Type B pancreatic cell (in vitro differentiated cells): ENCODE results near the gene NDUFS6. TPM values are rescaled to one million over a fixed set of nuclear protein-coding genes. Genes with fewer than 3 reads are reported as not detected.

Experiments
- DNase-seq: peaks from one replicate; pipeline ENCODE4 v3.0.0; 2021; ENCODE audit warnings: mixed read lengths; ENCODE audit not compliant: unreplicated experiment; ENCODE audit errors: extremely low spot score
- H3K27ac Mint-ChIP-seq: 2 replicates; pipeline ENCODE4 v1.8.0; 2021; ENCODE audit warnings: mild to moderate bottlenecking, mixed read lengths
- H3K27me3 Mint-ChIP-seq: 2 replicates; pipeline ENCODE4 v1.8.0; 2021; ENCODE audit warnings: mixed read lengths
- H3K36me3 Mint-ChIP-seq: 2 replicates; pipeline ENCODE4 v1.8.0; 2021; ENCODE audit warnings: mixed read lengths
- H3K4me1 Mint-ChIP-seq: one replicate; pipeline ENCODE4 v1.8.0; 2021; ENCODE audit warnings: mixed read lengths; ENCODE audit not compliant: unreplicated experiment
- H3K4me3 Mint-ChIP-seq: 2 replicates; pipeline ENCODE4 v1.8.0; 2021; ENCODE audit warnings: mild to moderate bottlenecking, mixed read lengths
- H3K9me3 Mint-ChIP-seq: 2 replicates; pipeline ENCODE4 v1.8.0; 2021; ENCODE audit warnings: mixed read lengths
- CTCF ChIP-seq: fragments of 200-600 bp; sonication (generic); conservative IDR thresholded peaks from 2 replicates; pipeline ENCODE4 v1.5.0; 2021; ENCODE audit warnings: antibody characterized with exemption, mild to moderate bottlenecking
- total RNA-seq: library from RNA; stranded (reverse); gene quantifications from 2 replicates; pipeline ENCODE4 v1.2.1, GENCODE V29; 2021; ENCODE audit warnings: low replicate concordance

Gene NDUFS6
- total RNA-seq, 1 donor from 2014 or later, result 37.7 TPM

GRCh38 chr5:1850324-1851154 is 49.3 kb downstream of the NDUFS6 start:
- TF ChIP-seq CTCF, result no peak
- peaks cover 59% of the 10 kb centered on the region for H3K27me3 Mint-ChIP-seq
- no peaks in the 10 kb centered on the region for H3K9me3 Mint-ChIP-seq

DNA sequence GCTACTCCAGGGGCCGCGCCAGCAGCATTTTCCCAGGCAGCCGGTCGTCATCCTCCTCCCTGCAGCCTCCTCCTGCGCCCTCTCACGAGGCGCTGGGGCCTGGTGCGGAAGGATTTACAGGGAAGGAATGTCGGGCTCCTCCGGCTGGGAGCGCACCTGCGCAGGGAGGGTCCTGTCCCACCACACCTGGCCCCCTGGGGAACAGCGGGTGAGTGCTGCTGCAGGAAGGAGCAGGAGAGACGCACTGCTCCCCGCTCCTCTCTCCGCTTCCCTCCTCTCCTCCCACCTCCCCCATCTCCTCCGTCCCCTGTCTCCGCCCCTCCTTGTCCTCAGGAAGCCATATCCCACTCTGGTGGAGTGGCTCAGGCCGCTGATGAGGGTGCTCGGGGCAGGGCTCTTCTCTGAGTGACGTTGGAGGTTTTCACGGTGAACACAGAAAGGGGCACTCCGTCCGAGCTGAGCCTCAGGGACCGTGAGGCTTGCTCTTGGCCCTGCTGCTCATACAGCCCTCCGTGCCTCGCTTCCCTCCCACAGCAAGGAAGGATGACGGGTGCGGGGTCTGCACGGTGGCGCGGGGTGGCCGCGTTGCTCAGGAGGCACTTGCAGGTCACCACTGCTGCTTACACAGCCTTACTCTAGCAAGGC is 50.2 kb downstream of the NDUFS6 start:
- no peaks in the 10 kb centered on the region for H3K9me3 Mint-ChIP-seq
- no peak for TF ChIP-seq CTCF
- peaks cover 62% of the 10 kb centered on the region for H3K27me3 Mint-ChIP-seq
- no peaks in the 10 kb centered on the region for H3K4me1 Mint-ChIP-seq
- peak overlapping the region; percentile 59 for H3K4me3 Mint-ChIP-seq
- DNase-seq, result no peak
- no peaks in the 10 kb centered on the region for H3K36me3 Mint-ChIP-seq
- H3K27ac Mint-ChIP-seq, result peak overlapping the region; percentile 41

More at GRCh38 chr5:1850324-1851154, 49.3 kb downstream of the NDUFS6 start:
- no peak for DNase-seq
- Mint-ChIP-seq H3K27ac (peak overlapping the region; percentile 41), H3K36me3 (no peaks in the 10 kb centered on the region), H3K4me3 (peak overlapping the region; percentile 59), H3K4me1 (no peaks in the 10 kb centered on the region)

DNA sequence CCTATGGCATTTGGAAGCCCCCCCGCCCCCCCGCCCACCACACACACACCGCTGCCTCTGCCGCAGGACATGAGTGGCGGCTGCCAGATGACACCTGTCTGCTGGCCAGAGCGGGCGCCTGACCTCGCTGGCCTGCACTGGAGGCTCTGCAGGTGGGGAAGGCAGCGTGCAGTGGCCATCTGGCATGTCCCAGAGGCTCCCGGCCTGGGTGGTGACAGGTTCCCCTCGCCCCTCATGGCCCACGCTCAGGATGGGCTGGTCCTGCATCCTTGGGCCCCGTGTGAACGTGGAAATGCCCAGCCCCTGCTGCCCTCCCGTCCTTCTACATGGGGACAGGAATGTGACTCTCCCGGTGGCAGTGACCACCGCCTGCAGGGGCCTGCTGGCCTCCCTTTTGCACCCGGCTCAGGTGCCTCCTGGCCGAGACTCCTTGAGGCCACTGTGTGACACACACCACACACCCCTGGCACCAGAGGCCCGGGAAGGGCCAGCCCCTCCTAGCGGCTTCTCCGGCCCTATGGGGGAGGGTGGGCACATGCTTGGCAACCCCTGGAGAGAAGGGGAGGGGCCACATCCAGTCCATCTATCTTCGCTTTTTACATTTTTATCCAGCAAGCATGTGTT is 51.2 kb downstream of the NDUFS6 start:
- Mint-ChIP-seq H3K27ac (no peak overlapping the region), H3K27me3 (peaks cover 55% of the 10 kb centered on the region), H3K4me3 (no peak overlapping the region), H3K9me3 (no peaks in the 10 kb centered on the region), H3K36me3 (no peaks in the 10 kb centered on the region), H3K4me1 (no peaks in the 10 kb centered on the region)
- no peak for TF ChIP-seq CTCF
- DNase-seq, result no peak

DNA sequence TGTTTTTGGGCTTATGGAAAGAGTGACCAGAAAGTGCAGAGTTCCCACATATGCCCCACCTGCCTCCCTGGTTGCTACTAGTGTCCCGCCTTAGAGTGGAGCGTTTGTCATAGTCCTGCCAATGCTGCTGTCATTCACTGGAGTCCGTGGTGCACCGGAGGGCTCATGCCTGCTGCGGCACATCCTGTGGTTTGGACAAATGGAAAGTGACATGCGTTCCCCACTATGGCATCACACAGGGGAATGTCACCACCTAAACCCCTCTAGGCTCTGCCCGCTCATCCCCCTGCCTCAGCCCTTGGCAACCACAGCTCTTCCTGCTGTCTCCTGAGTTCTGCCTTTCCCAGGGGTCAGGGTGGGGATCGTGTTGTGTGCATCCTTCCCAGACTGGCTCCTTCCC is 52.3 kb downstream of the NDUFS6 start:
- Mint-ChIP-seq H3K4me3 (no peak overlapping the region), H3K4me1 (no peaks in the 10 kb centered on the region), H3K27ac (no peak overlapping the region), H3K27me3 (peaks cover 47% of the 10 kb centered on the region), H3K9me3 (no peaks in the 10 kb centered on the region), H3K36me3 (no peaks in the 10 kb centered on the region)
- no peak for TF ChIP-seq CTCF
- no peak for DNase-seq

GRCh38 chr5:1855075-1855474 is 53.9 kb downstream of the NDUFS6 start:
- Mint-ChIP-seq H3K36me3 (no peaks in the 10 kb centered on the region), H3K27me3 (peaks cover 33% of the 10 kb centered on the region), H3K27ac (no peak overlapping the region), H3K4me1 (no peaks in the 10 kb centered on the region), H3K4me3 (no peak overlapping the region), H3K9me3 (no peaks in the 10 kb centered on the region)
- no peak for DNase-seq
- TF ChIP-seq CTCF, result no peak
